H1 (cell line): ENCODE measurements around the gene PTPRD. TPM values are rescaled to one million over a fixed set of nuclear protein-coding genes. Genes with fewer than 3 reads are reported as not detected.

ENCODE experiments used
- CEBPB ChIP-seq: IDR thresholded peaks from 2 replicates; pipeline ENCODE4 v1.6.1; 2012; ENCODE audit warnings: low read depth, low read length
- CHD2 ChIP-seq: IDR thresholded peaks from 2 replicates; pipeline ENCODE4 v1.6.1; 2012; ENCODE audit warnings: low read length, improper control_type of control experiment
- CHD7 ChIP-seq: fragments of 300-600 bp; sonication (generic); IDR thresholded peaks from 2 replicates; pipeline ENCODE4 v1.7.1; 2012; ENCODE audit warnings: low read length, moderate library complexity, mild to moderate bottlenecking, inconsistent platforms; ENCODE audit not compliant: insufficient replicate concordance
- FOSL1 ChIP-seq: IDR thresholded peaks from 2 replicates; pipeline ENCODE4 v1.6.1; 2011; ENCODE audit warnings: mild to moderate bottlenecking, low read depth, low read length, moderate library complexity; ENCODE audit not compliant: insufficient read depth
- MAX ChIP-seq: IDR thresholded peaks from 2 replicates; pipeline ENCODE4 v1.6.1; 2012; ENCODE audit warnings: inconsistent platforms
- NRF1 ChIP-seq: IDR thresholded peaks from 2 replicates; pipeline ENCODE4 v1.6.1; 2011; ENCODE audit warnings: mild to moderate bottlenecking, low read depth, low read length, improper control_type of control experiment
- PHF8 ChIP-seq: fragments of 200-600 bp; sonication (generic); conservative IDR thresholded peaks from 2 replicates; pipeline ENCODE4 v1.7.1; 2012; ENCODE audit warnings: low read depth, mild to moderate bottlenecking, inconsistent platforms, low read length, moderate library complexity
- RNF2 ChIP-seq: fragments of 200-900, 300-1000 bp; sonication (generic); IDR thresholded peaks from 2 replicates; pipeline ENCODE4 v1.7.1; 2016; ENCODE audit warnings: borderline replicate concordance, low read depth, mild to moderate bottlenecking, antibody characterized with exemption, low read length; ENCODE audit not compliant: poor library complexity, severe bottlenecking; ENCODE audit errors: missing control alignments
- RXRA ChIP-seq: IDR thresholded peaks from 2 replicates; pipeline ENCODE4 v1.6.1; 2011; ENCODE audit warnings: low read depth, mild to moderate bottlenecking, low read length, moderate library complexity; ENCODE audit not compliant: insufficient read depth
- TAF1 ChIP-seq: IDR thresholded peaks from 2 replicates; pipeline ENCODE4 v1.6.1; 2011; ENCODE audit warnings: mild to moderate bottlenecking, low read depth, low read length
- polyA plus RNA-seq, 7 experiments: library from polyadenylated mRNA; depleted of rRNA in 3 of 7; stranded (reverse) in 5 of 7; unstranded in 2 of 7; fragments of >200 nt in 5 of 7; fragments of 200-250 nt in 2 of 7; gene quantifications; 1 replicate in 5 of 7; 2 replicates in 1 of 7; 4 replicates in 1 of 7; pipeline versions ENCODE4 v1.2.1 to v1.2.3, GENCODE V29; 2011 to 2013; ENCODE audit warnings: missing spikeins in 2 of 7, mixed read lengths in 2 of 7
- total RNA-seq: library from RNA; stranded (reverse); fragmentation: NEBNext Ultra II Directional; extraction: Animal tissue kit (Norgen Biotek cat#: 25700); gene quantifications from 2 replicates; pipeline ENCODE4 v1.2.1, GENCODE V29; 2021
- TF ChIP-seq, protein P1 (sequence below): IDR thresholded peaks from 2 replicates; pipeline ENCODE4 v1.6.1; 2012; ENCODE audit warnings: inconsistent platforms

Gene PTPRD
- total and polyA plus RNA-seq, 2 of the 8 experiments (the other 6 are each of a cell fraction or from before 2014, with no cell fraction given): 17.2 to 77.0 TPM

DNA sequence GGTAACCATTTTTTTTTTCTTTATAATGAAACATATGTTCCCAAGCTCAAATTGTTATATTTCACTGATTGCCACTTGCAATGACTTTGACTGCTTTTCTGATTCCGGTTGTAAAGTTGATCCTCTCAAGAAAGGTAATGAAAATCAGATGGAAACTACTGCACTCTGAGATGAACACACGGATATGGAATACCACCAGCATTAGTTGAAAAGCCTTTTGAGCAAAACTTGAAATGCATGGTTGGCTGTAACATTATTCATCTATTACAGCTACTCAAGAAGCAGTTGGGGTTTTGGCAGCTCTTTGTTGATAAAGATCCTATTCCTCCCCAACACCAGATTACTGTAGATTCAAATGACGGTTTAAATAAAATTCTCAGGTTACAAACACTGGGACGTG, 2221.7 kb downstream of the PTPRD start (continued):
- TF ChIP-seq CHD7 (no peak), PHF8 (no peak), RXRA (no peak), CHD2 (no peak), CEBPB (no peak), NRF1 (no peak), TAF1 (no peak), FOSL1 (no peak), MAX (no peak), RNF2 (no peak)
- TF ChIP-seq, protein P1, sequence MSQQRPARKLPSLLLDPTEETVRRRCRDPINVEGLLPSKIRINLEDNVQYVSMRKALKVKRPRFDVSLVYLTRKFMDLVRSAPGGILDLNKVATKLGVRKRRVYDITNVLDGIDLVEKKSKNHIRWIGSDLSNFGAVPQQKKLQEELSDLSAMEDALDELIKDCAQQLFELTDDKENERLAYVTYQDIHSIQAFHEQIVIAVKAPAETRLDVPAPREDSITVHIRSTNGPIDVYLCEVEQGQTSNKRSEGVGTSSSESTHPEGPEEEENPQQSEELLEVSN: no peak
